Activated CD4-positive, alpha-beta memory T cell treated with anti-CD3 and anti-CD28 coated beads, Interleukin-2, amount 10 ng/mL, durations not matched to agents 7 days and 5 days (primary cell): Measurements from ENCODE around the gene AGAP1. TPM values are rescaled to one million over a fixed set of nuclear protein-coding genes. Genes with fewer than 3 reads are reported as not detected.

Source experiments
- CTCF ChIA-PET: fragments of 350-600 bp; sonication (Branson Sonifier 250); formaldehyde crosslinking; loops from one replicate; lab custom pipeline; 2021; ENCODE audit warnings: antibody characterized with exemption, inconsistent platforms; lab: Charles Lee
- POLR2A ChIA-PET: fragments of 350-600 bp; sonication (Branson Sonifier 250); formaldehyde crosslinking; loops from one replicate; lab custom pipeline; 2021; ENCODE audit warnings: antibody characterized with exemption; lab: Charles Lee
- DNase-seq: peaks from one replicate; pipeline ENCODE4 v3.0.0-alpha.2; 2020
- H3K27ac Mint-ChIP-seq: one replicate; pipeline ENCODE4 v1.8.0; 2021; ENCODE audit warnings: mild to moderate bottlenecking, mixed read lengths
- H3K27me3 Mint-ChIP-seq: one replicate; pipeline ENCODE4 v1.8.0; 2021; ENCODE audit warnings: mixed read lengths
- H3K36me3 Mint-ChIP-seq: one replicate; pipeline ENCODE4 v1.8.0; 2021; ENCODE audit warnings: low read depth, mixed read lengths
- H3K4me1 Mint-ChIP-seq: one replicate; pipeline ENCODE4 v1.8.0; 2021; ENCODE audit warnings: mixed read lengths
- H3K4me3 Mint-ChIP-seq: one replicate; pipeline ENCODE4 v1.8.0; 2021; ENCODE audit warnings: mild to moderate bottlenecking, mixed read lengths
- H3K9me3 Mint-ChIP-seq: one replicate; pipeline ENCODE4 v1.8.0; 2021; ENCODE audit warnings: mixed read lengths
- total RNA-seq, 2 experiments: library from RNA; stranded (reverse); gene quantifications; one replicate each; pipeline ENCODE4 v1.2.3, GENCODE V29; 2021

AGAP1 gene
- total RNA-seq, 2 experiments from 2014 or later: 1.1 to 1.2 TPM

GRCh38 chr2:235950473-235950809 is 456.6 kb downstream of the AGAP1 start:
- Mint-ChIP-seq H3K4me1 (peaks cover 21% of the 10 kb centered on the region), H3K27ac (no peak overlapping the region), H3K36me3 (no peaks in the 10 kb centered on the region), H3K27me3 (peaks cover 38% of the 10 kb centered on the region), H3K9me3 (no peaks in the 10 kb centered on the region), H3K4me3 (no peak overlapping the region)
- no peak for DNase-seq
- ChIA-PET CTCF (interaction anchor here (0.6 kb wide), 1 partner anchor 239 kb away, joined by 3 read pairs; no protein-coding TSS in a partner anchor), POLR2A (no interaction called here)

DNA sequence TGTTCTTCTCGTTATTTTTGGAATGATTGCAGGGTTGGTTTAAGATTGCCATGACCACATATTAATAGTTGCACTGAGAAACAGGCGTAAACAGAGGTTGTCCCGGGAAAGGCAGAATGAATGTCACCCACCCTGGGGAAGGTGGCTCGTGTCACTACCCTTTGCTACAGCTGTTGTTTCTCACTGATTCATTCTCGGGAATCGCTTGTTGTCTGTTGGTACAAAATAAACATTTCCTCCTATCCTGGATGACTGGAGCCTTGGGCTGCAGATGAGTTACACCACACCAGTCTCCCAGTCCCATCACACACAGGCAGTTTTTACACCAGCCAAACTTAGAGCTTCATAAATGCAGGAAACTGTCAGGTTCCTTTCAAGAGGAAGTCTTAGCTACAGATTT is 457.6 kb downstream of the AGAP1 start:
- H3K4me3 Mint-ChIP-seq: no peak overlapping the region
- H3K9me3 Mint-ChIP-seq: no peaks in the 10 kb centered on the region

DNA sequence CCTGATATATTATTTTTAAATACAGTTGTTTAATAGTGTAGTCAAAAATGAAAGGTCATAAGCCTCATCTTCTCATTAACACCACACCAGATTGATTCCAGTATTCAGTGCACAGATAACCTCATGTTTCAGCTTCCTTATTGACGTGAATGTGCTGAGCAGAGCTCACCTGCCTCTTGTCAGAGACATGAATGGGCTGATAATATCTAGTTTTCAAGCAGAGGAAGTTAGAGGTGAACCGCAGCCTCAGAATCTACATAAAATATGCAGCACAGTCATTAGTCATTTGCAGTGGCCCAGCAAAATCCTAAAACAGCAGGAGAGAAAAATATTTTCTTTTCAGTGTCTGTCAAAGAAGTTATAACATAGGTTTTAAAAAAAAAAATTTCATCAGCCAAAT is 458.1 kb downstream of the AGAP1 start:
- peaks cover 21% of the 10 kb centered on the region for H3K4me1 Mint-ChIP-seq
- ChIA-PET POLR2A (no interaction called here), CTCF (interaction anchor here (1.2 kb wide), 1 partner anchor 15 kb away, joined by 4 read pairs; no protein-coding TSS in a partner anchor)
- peaks cover 42% of the 10 kb centered on the region for H3K27me3 Mint-ChIP-seq
- H3K9me3 Mint-ChIP-seq: no peaks in the 10 kb centered on the region
- no peaks in the 10 kb centered on the region for H3K36me3 Mint-ChIP-seq
- H3K4me3 Mint-ChIP-seq: no peak overlapping the region
- peak; percentile 59 for DNase-seq
- H3K27ac Mint-ChIP-seq: peak overlapping the region; percentile 36

More for the DNA sequence above, 457.6 kb downstream of the AGAP1 start:
- peaks cover 21% of the 10 kb centered on the region for H3K4me1 Mint-ChIP-seq
- no peaks in the 10 kb centered on the region for H3K36me3 Mint-ChIP-seq
- CTCF ChIA-PET: interaction anchor here (0.6 to 1.2 kb wide), 2 partner anchors 15 to 136 kb away, joined by 4 read pairs; no protein-coding TSS in a partner anchor
- H3K27ac Mint-ChIP-seq: peak overlapping the region; percentile 36
- peaks cover 40% of the 10 kb centered on the region for H3K27me3 Mint-ChIP-seq
- POLR2A ChIA-PET: no interaction called here
- no peak for DNase-seq

DNA sequence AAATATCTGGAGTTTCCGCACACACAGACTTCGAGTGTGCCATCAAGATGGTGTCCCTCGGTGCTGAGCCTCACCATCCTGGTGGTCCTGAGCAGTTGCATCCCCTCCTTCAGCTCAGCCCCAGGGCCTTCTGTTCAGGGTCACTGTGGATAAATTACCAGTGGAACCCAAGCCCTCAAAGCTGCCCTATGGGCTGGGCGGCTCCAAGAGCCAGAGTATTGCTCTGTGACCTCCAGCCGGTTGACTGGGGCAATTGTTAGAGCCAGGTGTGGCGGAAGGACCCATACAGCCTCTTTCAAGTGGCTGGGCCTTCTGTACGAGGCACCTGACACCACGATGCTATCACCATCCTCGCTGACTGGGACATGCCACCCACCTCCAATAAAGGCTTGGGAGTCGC is 458.9 kb downstream of the AGAP1 start:
- Mint-ChIP-seq H3K27ac (no peak overlapping the region), H3K36me3 (no peaks in the 10 kb centered on the region), H3K9me3 (no peaks in the 10 kb centered on the region), H3K4me1 (peaks cover 21% of the 10 kb centered on the region), H3K4me3 (no peak overlapping the region), H3K27me3 (peaks cover 42% of the 10 kb centered on the region)
- DNase-seq: no peak
- ChIA-PET CTCF (no interaction called here), POLR2A (no interaction called here)

DNA sequence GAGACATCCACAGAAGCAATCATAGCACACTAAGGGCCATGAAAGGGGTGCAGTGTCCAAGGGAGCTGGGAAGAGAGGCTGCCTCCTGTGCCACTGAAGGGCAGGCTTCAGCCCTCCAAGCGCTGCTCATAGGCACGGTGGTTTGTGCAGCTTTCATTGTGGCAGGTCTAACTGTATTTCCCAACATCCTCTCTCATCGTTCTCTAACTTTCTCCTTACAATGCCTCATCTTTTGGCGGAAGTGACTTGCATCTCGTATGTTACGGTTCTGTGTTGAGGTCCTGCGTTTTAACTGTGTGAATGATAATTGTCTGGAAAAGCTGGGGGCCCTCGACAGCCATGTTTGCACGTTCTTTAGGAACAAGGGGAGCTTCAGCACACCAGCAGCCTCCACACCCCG is 460.4 kb downstream of the AGAP1 start:
- no peak overlapping the region for H3K4me3 Mint-ChIP-seq
- no peaks in the 10 kb centered on the region for H3K9me3 Mint-ChIP-seq
- CTCF ChIA-PET: no interaction called here
- DNase-seq: no peak
- no peaks in the 10 kb centered on the region for H3K36me3 Mint-ChIP-seq
- peaks cover 21% of the 10 kb centered on the region for H3K4me1 Mint-ChIP-seq
- POLR2A ChIA-PET: no interaction called here
- peaks cover 39% of the 10 kb centered on the region for H3K27me3 Mint-ChIP-seq
- H3K27ac Mint-ChIP-seq: no peak overlapping the region

DNA sequence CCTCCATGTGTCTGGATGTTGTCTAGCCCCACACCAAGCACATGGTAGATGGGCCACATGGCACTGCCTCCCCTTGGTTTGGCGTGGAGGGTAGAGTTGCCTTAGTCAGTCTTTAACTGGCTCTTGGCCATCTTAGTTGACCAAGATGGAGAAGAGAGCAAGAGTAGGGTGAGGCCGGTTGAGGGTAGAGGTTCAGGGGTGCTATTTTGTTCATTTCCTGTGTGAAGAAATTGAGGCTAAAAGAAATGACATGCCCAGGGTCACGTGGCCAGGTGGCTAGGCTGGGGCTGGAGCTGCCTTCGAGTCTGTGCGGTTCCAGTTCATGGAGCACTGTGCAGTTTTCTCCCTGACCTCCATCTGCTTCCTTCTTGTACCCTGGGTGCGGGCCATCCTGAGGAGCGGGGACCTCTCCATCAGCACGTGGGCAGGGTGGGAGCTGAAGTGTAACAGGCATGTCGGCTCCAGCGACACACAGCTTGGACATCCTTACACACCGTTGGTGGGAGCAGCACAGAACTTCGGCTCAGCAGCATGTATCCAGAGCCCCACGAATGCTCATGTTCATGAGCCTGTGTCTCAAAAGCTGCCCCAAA is 461.1 kb downstream of the AGAP1 start:
- Mint-ChIP-seq H3K27me3 (peaks cover 32% of the 10 kb centered on the region), H3K4me1 (peaks cover 21% of the 10 kb centered on the region), H3K36me3 (no peaks in the 10 kb centered on the region), H3K4me3 (no peak overlapping the region), H3K9me3 (no peaks in the 10 kb centered on the region), H3K27ac (no peak overlapping the region)
- CTCF ChIA-PET: no interaction called here
- POLR2A ChIA-PET: no interaction called here
- no peak for DNase-seq

- ChIA-PET POLR2A (no interaction called here), CTCF (no interaction called here)
- Mint-ChIP-seq H3K27me3 (peaks cover 29% of the 10 kb centered on the region), H3K4me1 (peaks cover 21% of the 10 kb centered on the region), H3K36me3 (no peaks in the 10 kb centered on the region), H3K4me3 (no peak overlapping the region), H3K27ac (no peak overlapping the region), H3K9me3 (no peaks in the 10 kb centered on the region)
- no peak for DNase-seq
Observed at GRCh38 chr2:235955664-235956063, 461.8 kb downstream of the AGAP1 start.

- CTCF ChIA-PET: no interaction called here
- Mint-ChIP-seq H3K4me1 (peaks cover 16% of the 10 kb centered on the region), H3K27me3 (peaks cover 25% of the 10 kb centered on the region), H3K4me3 (no peak overlapping the region), H3K36me3 (no peaks in the 10 kb centered on the region), H3K9me3 (no peaks in the 10 kb centered on the region), H3K27ac (no peak overlapping the region)
- DNase-seq: no peak
- POLR2A ChIA-PET: no interaction called here
Observed at GRCh38 chr2:235956281-235956970, 462.6 kb downstream of the AGAP1 start.

- H3K4me3 Mint-ChIP-seq: no peak overlapping the region
- H3K36me3 Mint-ChIP-seq: no peaks in the 10 kb centered on the region
- CTCF ChIA-PET: no interaction called here
Observed at GRCh38 chr2:235957251-235957650, 463.4 kb downstream of the AGAP1 start.

DNA sequence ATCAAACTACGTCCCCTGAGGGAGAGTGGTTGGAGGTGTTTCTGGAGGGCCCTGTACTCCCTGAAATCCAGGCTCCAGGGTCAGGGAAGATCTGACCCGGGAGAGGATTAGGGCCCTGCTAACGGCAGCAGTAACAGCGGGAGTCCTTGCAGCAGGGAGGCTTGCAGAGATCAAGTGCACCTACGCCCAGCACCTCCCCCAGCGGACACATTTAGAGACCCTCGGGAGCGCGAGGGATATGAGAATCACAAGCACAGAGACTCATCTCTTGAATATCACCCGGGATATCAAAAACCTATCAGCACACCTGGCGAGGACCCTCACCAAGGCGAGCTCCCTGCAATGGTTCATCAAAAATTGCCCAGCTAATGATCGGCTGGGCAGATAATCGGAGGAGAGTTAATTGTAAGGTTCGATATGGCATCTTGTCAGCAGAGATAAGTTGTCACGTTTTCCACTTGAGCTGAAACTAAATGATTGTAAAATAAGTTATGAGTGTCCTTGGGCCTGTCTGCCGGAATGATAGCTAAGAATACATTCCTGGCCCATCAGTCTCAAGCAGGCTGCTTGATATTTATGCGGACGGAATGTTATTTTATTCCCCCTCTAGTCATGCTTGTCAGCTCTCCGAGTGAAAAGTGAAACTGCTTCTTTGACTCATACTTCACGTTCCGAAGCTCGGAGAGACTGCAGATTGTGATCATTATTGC is 464.5 kb downstream of the AGAP1 start:
- ChIA-PET CTCF (no interaction called here), POLR2A (no interaction called here)
- Mint-ChIP-seq H3K36me3 (no peaks in the 10 kb centered on the region), H3K27ac (no peak overlapping the region), H3K27me3 (peaks cover 17% of the 10 kb centered on the region), H3K9me3 (no peaks in the 10 kb centered on the region), H3K4me1 (peaks cover 1% of the 10 kb centered on the region), H3K4me3 (no peak overlapping the region)
- no peak for DNase-seq

More at GRCh38 chr2:235957251-235957650, 463.4 kb downstream of the AGAP1 start:
- Mint-ChIP-seq H3K4me1 (peaks cover 8% of the 10 kb centered on the region), H3K27me3 (peaks cover 23% of the 10 kb centered on the region), H3K27ac (no peak overlapping the region), H3K9me3 (no peaks in the 10 kb centered on the region)
- POLR2A ChIA-PET: no interaction called here
- no peak for DNase-seq

DNA sequence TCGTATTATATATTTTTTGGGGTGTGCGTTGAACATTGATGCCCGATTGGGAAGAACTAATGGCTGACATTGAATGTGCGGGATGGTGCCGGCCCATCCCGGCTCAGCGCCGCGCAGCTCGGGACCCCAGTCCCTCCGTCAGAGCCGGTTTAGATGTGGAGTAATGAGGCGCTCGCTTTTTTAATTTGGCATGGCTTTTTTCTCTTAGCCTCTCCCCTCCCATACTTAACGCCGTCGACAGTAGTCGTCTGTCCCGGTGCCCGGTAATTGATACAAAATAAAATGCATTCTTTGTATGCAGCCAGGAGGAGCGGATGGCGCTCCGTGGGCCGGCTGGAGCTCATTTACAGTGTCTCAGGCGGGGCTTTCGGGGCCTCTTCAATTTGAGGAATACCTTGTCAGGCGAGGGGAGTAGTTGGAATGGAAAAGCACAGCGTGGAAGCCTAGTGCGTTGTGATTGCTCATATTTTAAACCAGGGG is 465.1 kb downstream of the AGAP1 start:
- Mint-ChIP-seq H3K36me3 (no peaks in the 10 kb centered on the region), H3K4me1 (peaks cover 1% of the 10 kb centered on the region), H3K9me3 (no peaks in the 10 kb centered on the region), H3K27me3 (peaks cover 15% of the 10 kb centered on the region), H3K4me3 (no peak overlapping the region), H3K27ac (no peak overlapping the region)
- no peak for DNase-seq
- POLR2A ChIA-PET: no interaction called here
- CTCF ChIA-PET: no interaction called here

GRCh38 chr2:235960011-235960715 is 466.3 kb downstream of the AGAP1 start:
- H3K27me3 Mint-ChIP-seq: peaks cover 6% of the 10 kb centered on the region
- H3K36me3 Mint-ChIP-seq: no peaks in the 10 kb centered on the region
- H3K4me3 Mint-ChIP-seq: no peak overlapping the region
- ChIA-PET POLR2A (no interaction called here), CTCF (no interaction called here)
- H3K4me1 Mint-ChIP-seq: no peaks in the 10 kb centered on the region
- H3K9me3 Mint-ChIP-seq: no peaks in the 10 kb centered on the region
- no peak for DNase-seq
- H3K27ac Mint-ChIP-seq: no peak overlapping the region
